Endothelial cell of umbilical vein (primary cell): ENCODE results near the gene TRPM1.

Experiments
- CTCF ChIP-seq, 2 donors: IDR thresholded peaks; 1 replicate in 1 of 2; 2 replicates in 1 of 2; pipeline ENCODE4 v1.5.1; 2011; ENCODE audit warnings: low read length in 2 of 2, mild to moderate bottlenecking in 2 of 2, moderate library complexity in 2 of 2, control low read depth in 1 of 2, inconsistent platforms in 1 of 2, low read depth in 1 of 2; ENCODE audit not compliant: insufficient read depth in 1 of 2; ENCODE audit errors: extremely low read depth in 1 of 2
- EZH2 ChIP-seq: IDR thresholded peaks from 2 replicates; pipeline ENCODE4 v1.6.1; 2012; ENCODE audit warnings: borderline replicate concordance, low read depth, mild to moderate bottlenecking, moderate library complexity, low read length, inconsistent platforms; ENCODE audit not compliant: severe bottlenecking
- FOS ChIP-seq: IDR thresholded peaks from 2 replicates; pipeline ENCODE4 v1.6.1; 2011; ENCODE audit warnings: mild to moderate bottlenecking, low read length, moderate library complexity, borderline replicate concordance; ENCODE audit not compliant: insufficient read depth
- GATA2 ChIP-seq: IDR thresholded peaks from 2 replicates; pipeline ENCODE4 v1.7.0; 2011; ENCODE audit warnings: low read depth, mild to moderate bottlenecking, moderate library complexity, mixed read lengths, low read length; ENCODE audit not compliant: insufficient read length, insufficient read depth
- JUN ChIP-seq: IDR thresholded peaks from 2 replicates; pipeline ENCODE4 v1.6.1; 2011; ENCODE audit warnings: borderline replicate concordance, low read depth; ENCODE audit not compliant: insufficient read length, insufficient read depth
- MYC ChIP-seq: IDR thresholded peaks from one replicate; pipeline ENCODE4 v1.6.1; 2011; ENCODE audit warnings: mild to moderate bottlenecking, low read depth, low read length
- POLR2A ChIP-seq: IDR thresholded peaks from 2 replicates; pipeline ENCODE4 v1.6.1; 2012; ENCODE audit warnings: low read depth, mild to moderate bottlenecking, control low read depth, low read length
- POLR2AphosphoS5 ChIP-seq: IDR thresholded peaks from 2 replicates; pipeline ENCODE4 v1.6.1; 2012; ENCODE audit warnings: low read depth, mild to moderate bottlenecking, control low read depth, low read length, moderate library complexity; ENCODE audit not compliant: insufficient read depth
- TF ChIP-seq, protein P1 (sequence below): IDR thresholded peaks from 2 replicates; pipeline ENCODE4 v1.6.1; 2011; ENCODE audit not compliant: insufficient read depth, insufficient read length

DNA sequence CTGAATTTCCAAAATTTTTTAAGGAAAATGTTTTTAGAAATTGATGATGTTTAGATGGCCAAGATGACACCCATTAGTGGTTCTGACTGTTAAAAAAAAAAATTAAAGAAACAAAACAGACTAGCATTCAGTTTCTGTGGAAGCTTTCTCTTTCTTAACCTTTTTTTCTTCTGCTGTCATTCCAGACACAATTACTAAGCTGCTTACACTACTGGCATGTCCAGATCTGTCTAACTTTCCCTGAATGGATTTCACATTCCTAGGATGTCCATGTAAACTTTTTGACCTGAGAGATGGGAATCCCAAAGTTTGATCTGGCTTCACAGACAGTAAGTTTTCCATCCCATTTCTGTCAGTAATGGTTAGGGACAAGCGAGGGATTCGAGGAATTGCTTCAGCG, 99.8 kb downstream of the TRPM1 start:
- TF ChIP-seq CTCF (IDR thresholded peaks at IDR 0.05; ENCODE audit: extremely low read depth in 1 of 2, insufficient read depth in 1 of 2, low read depth in 1 of 2, low read length in 2 of 2) (no peak), POLR2A (no peak), POLR2AphosphoS5 (no peak), EZH2 (no peak), GATA2 (no peak), JUN (no peak), FOS (no peak), MYC (no peak)
- TF ChIP-seq, protein P1, sequence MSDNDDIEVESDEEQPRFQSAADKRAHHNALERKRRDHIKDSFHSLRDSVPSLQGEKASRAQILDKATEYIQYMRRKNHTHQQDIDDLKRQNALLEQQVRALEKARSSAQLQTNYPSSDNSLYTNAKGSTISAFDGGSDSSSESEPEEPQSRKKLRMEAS: no peak
